Measurements from ENCODE around the gene VWA3A. TPM values are rescaled to one million over a fixed set of nuclear protein-coding genes. Genes with fewer than 3 reads are reported as not detected.
A peak's percentile ranks its signal among the peaks of the same experiment; 100 is the strongest.

Gene VWA3A
- polyA plus RNA-seq, 1 experiment = 0.15 TPM

DNA sequence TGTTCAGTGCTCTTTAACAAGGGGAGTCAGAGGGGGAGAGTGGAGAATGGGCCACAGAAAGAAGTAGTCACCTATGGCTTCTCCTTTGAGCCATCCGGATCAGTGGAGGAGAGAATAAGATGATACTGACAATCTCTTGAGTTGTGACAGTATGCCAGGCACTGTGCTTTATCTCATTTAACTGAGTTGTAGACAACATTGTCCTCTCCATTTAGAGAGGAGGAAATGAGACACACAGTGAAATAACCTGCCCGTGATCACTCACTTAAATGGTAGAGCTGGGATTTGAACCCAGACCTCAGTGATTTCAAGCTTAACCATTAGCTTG, 95.9 kb downstream of the VWA3A start:
- DNase-seq (ENCODE audit: low read depth) = no peak
- Histone ChIP-seq H3K27me3 (ENCODE audit: control insufficient read depth, insufficient read depth, low read length) (no peaks in the 10 kb centered on the region; the same call in 1 of the 2 replicates), H3K36me3 (ENCODE audit: control insufficient read depth, insufficient read depth, low read length) (no peaks in the 10 kb centered on the region), H3K4me3 (ENCODE audit: low read depth, low read length) (no peak overlapping the region)
- ChIA-PET CTCF (interaction anchor here (0.6 to 4.2 kb wide), 43 partner anchors 8 to 531 kb away, joined by 3 to 27 read pairs (median 5); partner anchors contain the start of genes MOSMO, PDZD9, UQCRC2 and VWA3A), POLR2A (interaction anchor here (0.9 kb wide), 1 partner anchor 112 kb away, joined by 3 read pairs; no protein-coding TSS in a partner anchor)
- TF ChIP-seq, protein P1, sequence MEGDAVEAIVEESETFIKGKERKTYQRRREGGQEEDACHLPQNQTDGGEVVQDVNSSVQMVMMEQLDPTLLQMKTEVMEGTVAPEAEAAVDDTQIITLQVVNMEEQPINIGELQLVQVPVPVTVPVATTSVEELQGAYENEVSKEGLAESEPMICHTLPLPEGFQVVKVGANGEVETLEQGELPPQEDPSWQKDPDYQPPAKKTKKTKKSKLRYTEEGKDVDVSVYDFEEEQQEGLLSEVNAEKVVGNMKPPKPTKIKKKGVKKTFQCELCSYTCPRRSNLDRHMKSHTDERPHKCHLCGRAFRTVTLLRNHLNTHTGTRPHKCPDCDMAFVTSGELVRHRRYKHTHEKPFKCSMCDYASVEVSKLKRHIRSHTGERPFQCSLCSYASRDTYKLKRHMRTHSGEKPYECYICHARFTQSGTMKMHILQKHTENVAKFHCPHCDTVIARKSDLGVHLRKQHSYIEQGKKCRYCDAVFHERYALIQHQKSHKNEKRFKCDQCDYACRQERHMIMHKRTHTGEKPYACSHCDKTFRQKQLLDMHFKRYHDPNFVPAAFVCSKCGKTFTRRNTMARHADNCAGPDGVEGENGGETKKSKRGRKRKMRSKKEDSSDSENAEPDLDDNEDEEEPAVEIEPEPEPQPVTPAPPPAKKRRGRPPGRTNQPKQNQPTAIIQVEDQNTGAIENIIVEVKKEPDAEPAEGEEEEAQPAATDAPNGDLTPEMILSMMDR (IDR thresholded peaks at IDR 0.05; ENCODE audit: insufficient read depth, low read depth, low read length) = no peak

DNA sequence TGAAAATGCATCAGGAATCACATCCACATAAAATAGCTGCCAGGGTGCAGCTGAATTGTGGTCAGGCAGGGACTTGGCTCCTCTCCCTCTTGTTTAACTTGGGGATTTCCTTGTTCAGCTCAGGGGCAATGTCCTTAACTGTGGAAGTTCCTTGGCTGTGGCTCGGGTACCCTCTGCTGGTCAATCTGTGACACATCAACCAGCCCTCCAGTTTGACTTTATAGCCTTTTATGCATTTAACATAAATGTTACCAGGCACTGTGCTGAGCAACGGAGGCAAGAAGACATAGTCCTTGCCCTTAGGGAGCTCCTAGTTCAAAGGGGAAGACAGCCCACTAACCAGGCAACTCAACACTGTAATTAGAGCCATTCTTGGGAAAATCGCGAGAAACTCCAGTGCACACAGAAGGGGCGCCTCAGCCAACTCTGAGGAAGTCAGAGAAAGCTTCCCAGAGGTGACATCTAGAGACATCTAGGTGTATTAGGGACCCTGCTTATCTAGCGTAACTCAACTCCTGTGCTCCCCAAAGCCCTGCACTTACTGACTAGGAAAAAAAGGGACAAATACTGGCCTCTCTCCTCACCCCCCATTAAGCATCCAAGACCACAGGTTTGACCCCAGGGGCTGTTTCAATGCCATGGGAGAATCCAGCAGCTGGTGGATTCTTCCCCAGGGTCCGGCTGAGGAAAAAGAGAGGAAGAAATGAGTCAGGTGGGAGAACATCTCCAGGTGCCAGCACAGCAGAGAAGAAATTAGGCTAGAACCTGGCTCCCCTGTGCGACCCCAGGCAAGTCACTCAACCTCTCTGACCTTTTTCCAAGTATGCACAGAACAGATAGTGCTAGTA, 96.5 kb downstream of the VWA3A start:
- no peaks in the 10 kb centered on the region for H3K36me3 ChIP-seq (ENCODE audit: control insufficient read depth, insufficient read depth, low read length)
- ChIA-PET POLR2A (interaction anchor here (0.9 kb wide), 1 partner anchor 112 kb away, joined by 3 read pairs; no protein-coding TSS in a partner anchor), CTCF (interaction anchor here (0.6 to 4.2 kb wide), 47 partner anchors 9 to 532 kb away, joined by 3 to 27 read pairs (median 5); partner anchors contain the start of genes MOSMO, PDZD9, UQCRC2 and VWA3A)
- H3K27me3 ChIP-seq (ENCODE audit: control insufficient read depth, insufficient read depth, low read length) = no peaks in the 10 kb centered on the region
- TF ChIP-seq, protein P1 (IDR thresholded peaks at IDR 0.05; ENCODE audit: insufficient read depth, low read depth, low read length) = peak; percentile 81
- DNase-seq (ENCODE audit: low read depth) = peak; percentile 63
- H3K4me3 ChIP-seq (ENCODE audit: low read depth, low read length) = no peak overlapping the region

DNA sequence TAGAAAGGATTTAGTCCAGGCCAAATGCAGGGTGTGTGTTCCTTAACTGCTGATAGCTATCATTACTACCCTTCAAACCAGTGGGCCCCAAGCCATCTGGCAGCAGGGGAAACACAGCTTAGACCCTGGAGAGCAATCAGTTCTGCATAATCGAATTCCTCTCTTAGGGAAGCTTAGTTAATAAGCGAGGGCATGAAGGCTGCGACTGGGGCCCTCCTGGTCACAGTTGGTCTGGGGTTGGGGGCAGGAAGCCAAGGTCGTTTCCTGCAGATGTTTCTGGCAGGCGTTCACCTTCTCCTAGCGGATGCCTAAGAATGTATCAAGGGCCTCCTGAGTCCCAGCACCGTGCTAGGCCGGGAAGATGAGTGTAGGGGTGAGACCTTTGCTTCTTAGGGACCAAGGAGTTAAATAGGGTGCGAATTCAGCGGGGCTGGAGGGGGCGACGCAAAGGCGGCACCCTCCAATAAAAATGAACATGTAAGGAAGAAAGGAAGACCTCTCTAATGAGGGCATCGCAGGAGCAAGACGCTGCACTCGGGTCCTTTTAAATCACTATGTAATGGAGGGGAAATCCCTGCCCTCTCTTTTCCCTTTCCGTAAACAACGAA, 97.2 kb downstream of the VWA3A start:
- Histone ChIP-seq H3K4me3 (ENCODE audit: low read depth, low read length) (peak overlapping the region; percentile 63), H3K36me3 (ENCODE audit: control insufficient read depth, insufficient read depth, low read length) (no peaks in the 10 kb centered on the region), H3K27me3 (ENCODE audit: control insufficient read depth, insufficient read depth, low read length) (no peaks in the 10 kb centered on the region)
- ChIA-PET CTCF (interaction anchor here (0.6 to 4.2 kb wide), 22 partner anchors 9 to 244 kb away, joined by 3 to 27 read pairs (median 8); partner anchors contain the start of genes MOSMO, PDZD9, UQCRC2 and VWA3A), POLR2A (no interaction called here)
- no peak for DNase-seq (ENCODE audit: low read depth)
- TF ChIP-seq, protein P1 (IDR thresholded peaks at IDR 0.05; ENCODE audit: insufficient read depth, low read depth, low read length) = no peak

DNA sequence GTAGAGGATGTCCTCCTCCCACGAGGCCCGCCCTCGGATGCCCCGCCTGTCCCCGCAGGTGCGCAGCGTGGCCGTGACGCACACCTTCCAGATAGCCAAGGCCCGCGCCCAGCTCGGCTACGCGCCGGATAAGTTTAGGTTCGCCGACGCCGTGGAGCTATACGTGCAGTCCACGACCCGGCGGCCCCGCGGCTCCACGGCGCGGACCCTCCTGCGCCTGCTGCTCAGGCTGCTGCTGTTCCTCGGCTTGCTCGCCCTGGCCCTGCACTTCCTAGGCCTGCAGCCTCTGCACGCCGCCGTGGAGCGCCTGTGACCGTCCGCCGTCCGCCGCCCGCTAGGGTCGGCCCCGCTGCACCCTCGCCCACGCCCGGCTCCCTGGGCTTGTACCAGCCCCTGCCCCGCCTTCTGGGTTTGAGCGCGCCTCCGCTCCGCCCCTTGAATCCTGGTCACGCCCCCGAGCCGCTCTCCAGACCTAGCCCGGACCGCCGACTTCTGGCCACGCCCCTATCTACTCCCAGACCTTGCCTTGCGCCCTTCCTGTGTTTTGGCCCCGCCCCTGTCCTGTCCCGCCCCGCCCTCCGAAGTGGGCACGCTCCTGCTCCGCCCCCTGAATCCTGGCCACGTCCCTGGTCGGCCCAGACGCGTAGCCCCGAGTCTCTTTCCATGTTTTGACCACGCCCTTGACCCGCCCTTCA, 97.9 kb downstream of the VWA3A start:
- ChIA-PET CTCF (interaction anchor here (1.0 to 2.0 kb wide), 4 partner anchors 16 to 211 kb away, joined by 4 to 26 read pairs (median 12); partner anchors contain the start of gene PDZD9), POLR2A (interaction anchor here (0.5 kb wide), 1 partner anchor 1338 kb away, joined by 4 read pairs; no protein-coding TSS in a partner anchor)
- Histone ChIP-seq H3K27me3 (ENCODE audit: control insufficient read depth, insufficient read depth, low read length) (no peaks in the 10 kb centered on the region), H3K36me3 (ENCODE audit: control insufficient read depth, insufficient read depth, low read length) (no peaks in the 10 kb centered on the region), H3K4me3 (ENCODE audit: low read depth, low read length) (peak overlapping the region; percentile 63)
- DNase-seq (ENCODE audit: low read depth) = no peak
- TF ChIP-seq, protein P1 (IDR thresholded peaks at IDR 0.05; ENCODE audit: insufficient read depth, low read depth, low read length) = no peak

All from BJ (cell line).